GM23338 (cell line): Measurements from ENCODE around the gene ATRIP. TPM values are rescaled to one million over a fixed set of nuclear protein-coding genes. Genes with fewer than 3 reads are reported as not detected.

Experiments used
- ATAC-seq: fragments of 200-7000 bp; cut with Tn5 transposase; 3 replicates; pipeline ENCODE4 v1.9.1; 2020
- DNase-seq: peaks from one replicate; pipeline ENCODE4 v3.0.0-alpha.2; 2015; ENCODE audit warnings: low spot score
- H2AFZ ChIP-seq: fragments of 200-600 bp; sonication (generic); 2 replicates; pipeline ENCODE4 v1.8.0; 2016; ENCODE audit warnings: antibody characterized with exemption, mild to moderate bottlenecking, moderate library complexity
- H3F3A ChIP-seq: fragments of 200-600 bp; sonication (generic); replicated peaks from 2 replicates; pipeline ENCODE4 v1.8.0; 2017; ENCODE audit warnings: antibody characterized with exemption, mixed run types, low read depth
- H3K27ac ChIP-seq: fragments of 200-600 bp; sonication (generic); 2 replicates; pipeline ENCODE4 v1.6.1; 2016; ENCODE audit warnings: low read depth
- H3K27me3 ChIP-seq: fragments of 200-600 bp; sonication (generic); 2 replicates; pipeline ENCODE4 v1.8.0; 2016; ENCODE audit warnings: mild to moderate bottlenecking, mixed run types, moderate library complexity; ENCODE audit not compliant: insufficient read depth
- H3K36me3 ChIP-seq: fragments of 200-600 bp; sonication (generic); 2 replicates; pipeline ENCODE4 v1.8.0; 2016; ENCODE audit warnings: mild to moderate bottlenecking; ENCODE audit not compliant: insufficient read depth
- H3K4me1 ChIP-seq: fragments of 200-600 bp; sonication (generic); 2 replicates; pipeline ENCODE4 v1.8.0; 2016; ENCODE audit warnings: mild to moderate bottlenecking, moderate library complexity; ENCODE audit not compliant: insufficient read depth
- H3K4me2 ChIP-seq: fragments of 200-600 bp; sonication (generic); 2 replicates; pipeline ENCODE4 v1.7.1; 2017; ENCODE audit warnings: mixed run types
- H3K4me3 ChIP-seq: fragments of 200-600 bp; sonication (generic); 2 replicates; pipeline ENCODE4 v1.6.1; 2016; ENCODE audit warnings: mixed run types
- H3K79me2 ChIP-seq: fragments of 200-600 bp; sonication (generic); replicated peaks from 2 replicates; pipeline ENCODE4 v1.8.0; 2017; ENCODE audit warnings: mild to moderate bottlenecking; ENCODE audit not compliant: insufficient read depth
- H3K9me2 ChIP-seq: fragments of 200-600 bp; sonication (generic); 2 replicates; pipeline ENCODE4 v1.8.0; 2017; ENCODE audit not compliant: insufficient read depth
- H4K20me1 ChIP-seq: fragments of 200-600 bp; sonication (generic); replicated peaks from 2 replicates; pipeline ENCODE4 v1.8.0; 2017; ENCODE audit warnings: mild to moderate bottlenecking; ENCODE audit not compliant: insufficient read depth
- H3K27ac Mint-ChIP-seq: 2 replicates; pipeline ENCODE4 v1.8.0; 2020; ENCODE audit warnings: inconsistent platforms, mild to moderate bottlenecking, moderate library complexity, mixed read lengths
- H3K27me3 Mint-ChIP-seq: 3 replicates; pipeline ENCODE4 v1.8.0; 2022; ENCODE audit warnings: low read depth, mild to moderate bottlenecking, moderate library complexity, mixed read lengths, inconsistent platforms; ENCODE audit not compliant: insufficient read depth, poor library complexity
- H3K36me3 Mint-ChIP-seq: 3 replicates; pipeline ENCODE4 v1.8.0; 2021; ENCODE audit warnings: low read depth, mild to moderate bottlenecking, inconsistent platforms, moderate library complexity, mixed read lengths
- H3K4me1 Mint-ChIP-seq: 3 replicates; pipeline ENCODE4 v1.8.0; 2020; ENCODE audit warnings: mild to moderate bottlenecking, inconsistent platforms, mixed read lengths
- H3K4me3 Mint-ChIP-seq: 3 replicates; pipeline ENCODE4 v1.8.0; 2021; ENCODE audit warnings: moderate library complexity, mild to moderate bottlenecking, inconsistent platforms, mixed read lengths
- H3K9me3 Mint-ChIP-seq: 3 replicates; pipeline ENCODE4 v1.8.0; 2020; ENCODE audit warnings: moderate library complexity, mild to moderate bottlenecking, inconsistent platforms, mixed read lengths
- CREB1 ChIP-seq: fragments of 250-450 bp; sonication (Bioruptor Pico); IDR thresholded peaks from 2 replicates; pipeline ENCODE4 v1.5.0; 2020; ENCODE audit warnings: low read depth, mild to moderate bottlenecking, moderate library complexity
- CTCF ChIP-seq, 2 experiments: fragments of 200-600 bp in 1 of 2; sonication (generic) in 1 of 2; conservative IDR thresholded peaks; 2 replicates each; pipeline versions ENCODE4 v1.5.1 to v1.6.1; 2016 to 2017; ENCODE audit warnings: antibody characterized with exemption in 2 of 2, low read depth in 2 of 2, mild to moderate bottlenecking in 2 of 2, moderate library complexity in 1 of 2
- ETS1 ChIP-seq: IDR thresholded peaks from 2 replicates; pipeline ENCODE4 v1.6.1; 2016; ENCODE audit warnings: antibody characterized with exemption
- EZH2 ChIP-seq: fragments of 200-600 bp; sonication (generic); IDR thresholded peaks from one replicate; pipeline ENCODE4 v1.8.0; 2017; ENCODE audit warnings: antibody characterized with exemption, mild to moderate bottlenecking, low read depth; ENCODE audit not compliant: unreplicated experiment
- EZH2phosphoT487 ChIP-seq: fragments of 200-600 bp; sonication (generic); IDR thresholded peaks from one replicate; pipeline ENCODE4 v1.8.1; 2018; ENCODE audit warnings: antibody characterized with exemption; ENCODE audit not compliant: unreplicated experiment
- JUNB ChIP-seq: IDR thresholded peaks from one replicate; pipeline ENCODE4 v1.6.1; 2016; ENCODE audit warnings: antibody characterized with exemption; ENCODE audit not compliant: unreplicated experiment
- NANOG ChIP-seq: IDR thresholded peaks from 2 replicates; pipeline ENCODE4 v1.6.1; 2016; ENCODE audit warnings: antibody characterized with exemption, borderline replicate concordance
- POLR2AphosphoS5 ChIP-seq: IDR thresholded peaks from 2 replicates; pipeline ENCODE4 v1.6.1; 2016; ENCODE audit warnings: antibody characterized with exemption, low read depth
- REST ChIP-seq: IDR thresholded peaks from one replicate; pipeline ENCODE4 v1.6.1; 2018; ENCODE audit warnings: antibody characterized with exemption; ENCODE audit not compliant: unreplicated experiment
- STAT1 ChIP-seq: IDR thresholded peaks from one replicate; pipeline ENCODE4 v1.6.1; 2016; ENCODE audit warnings: antibody characterized with exemption; ENCODE audit not compliant: unreplicated experiment
- ZNF114 ChIP-seq: fragments of 250-450 bp; sonication (Bioruptor Pico); IDR thresholded peaks from 2 replicates; pipeline ENCODE4 v1.5.0; 2020; ENCODE audit warnings: mild to moderate bottlenecking, moderate library complexity
- ZNF331 ChIP-seq: fragments of 250-450 bp; sonication (Bioruptor Pico); IDR thresholded peaks from 2 replicates; pipeline ENCODE4 v1.5.0; 2020; ENCODE audit warnings: low read depth, mild to moderate bottlenecking, moderate library complexity
- ZNF462 ChIP-seq: fragments of 250-450 bp; sonication (Bioruptor Pico); IDR thresholded peaks from 2 replicates; pipeline ENCODE4 v1.5.0; 2020; ENCODE audit warnings: mild to moderate bottlenecking, moderate library complexity
- polyA plus RNA-seq: library from polyadenylated mRNA; unstranded; fragments of >200 nt; fragmentation: Nextera tagmentation; extraction: Ambion mirVana; gene quantifications from 2 replicates; pipeline ENCODE4 v1.2.1, GENCODE V29; 2016
- total RNA-seq: library from RNA; depleted of rRNA; stranded (reverse); fragments of >200 nt; shearing (Covaris generic); gene quantifications from 2 replicates; pipeline ENCODE4 v1.2.3, GENCODE V29; 2014

Gene ATRIP
- total and polyA plus RNA-seq, 2 experiments from 2014 or later, result 5.8 to 17.3 TPM

GRCh38 chr3:48397767-48398681 is 48.5 kb upstream of the ATRIP start:
- H3K27me3 Mint-ChIP-seq, result peaks cover 7% of the 10 kb centered on the region
- no peak overlapping the region for H2AFZ ChIP-seq
- no peak overlapping the region for H3K4me3 Mint-ChIP-seq
- no peaks in the 10 kb centered on the region; the same call in 1 of the 2 replicates for H4K20me1 ChIP-seq
- H3K4me1 Mint-ChIP-seq, result peaks cover 11% of the 10 kb centered on the region
- H3K4me2 ChIP-seq, result no peak overlapping the region
- ATAC-seq (no peak; the same call in 2 of the 3 replicates), DNase-seq (no peak)
- peaks cover 29% of the 10 kb centered on the region for H3K36me3 Mint-ChIP-seq
- TF ChIP-seq JUNB (no peak), EZH2phosphoT487 (no peak), CTCF (conservative IDR thresholded peaks at IDR 0.05; ENCODE audit: low read depth in 2 of 2) (no peak), ZNF331 (no peak), STAT1 (no peak), CREB1 (CRISPR knock-in tag) (no peak), REST (no peak), ZNF114 (CRISPR knock-in tag) (no peak), EZH2 (no peak), ETS1 (no peak), NANOG (no peak), POLR2AphosphoS5 (no peak), ZNF462 (CRISPR knock-in tag) (no peak)
- no peaks in the 10 kb centered on the region for H3K27me3 ChIP-seq
- no peaks in the 10 kb centered on the region for H3K79me2 ChIP-seq
- H3K9me3 Mint-ChIP-seq, result no peaks in the 10 kb centered on the region
- H3K4me1 ChIP-seq, result no peaks in the 10 kb centered on the region
- H3K36me3 ChIP-seq, result no peaks in the 10 kb centered on the region
- no peak overlapping the region for H3K4me3 ChIP-seq
- H3K27ac ChIP-seq, result no peak overlapping the region
- no peaks in the 10 kb centered on the region; the same call in 1 of the 2 replicates for H3F3A ChIP-seq
- no peaks in the 10 kb centered on the region for H3K9me2 ChIP-seq
- no peak overlapping the region for H3K27ac Mint-ChIP-seq
